Activated naive CD4-positive, alpha-beta T cell (primary cell): ENCODE measurements around the gene PPAN.

ENCODE experiments used
- DNase-seq, 4 experiments: peaks; one replicate each; lab custom pipeline; 2025; lab: John Stamatoyannopoulos, UW

The PPAN gene

DNA sequence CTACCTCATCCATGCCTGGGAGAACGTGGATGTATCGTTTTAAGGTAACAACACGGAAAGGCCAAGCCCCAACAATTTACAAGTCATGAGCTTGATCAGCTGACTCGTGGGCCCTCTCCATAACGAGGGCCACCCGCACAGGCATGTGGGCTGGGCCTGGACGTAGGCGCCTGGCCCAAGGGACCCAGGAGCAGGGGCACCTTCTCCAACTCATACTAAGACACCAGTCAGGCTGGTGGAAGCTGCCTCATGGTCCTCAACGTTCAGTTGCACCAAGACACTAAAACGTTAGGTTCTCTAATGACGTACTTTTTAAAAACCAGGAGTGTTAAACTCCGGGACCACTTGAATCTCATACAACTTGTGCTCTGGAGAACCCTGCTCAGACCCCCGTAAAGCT, 35.3 kb downstream of the PPAN start:
- DNase-seq, result no peak

GRCh38 chr19:10141973-10142372, 35.8 kb downstream of the PPAN start:
- no peak for DNase-seq

DNA sequence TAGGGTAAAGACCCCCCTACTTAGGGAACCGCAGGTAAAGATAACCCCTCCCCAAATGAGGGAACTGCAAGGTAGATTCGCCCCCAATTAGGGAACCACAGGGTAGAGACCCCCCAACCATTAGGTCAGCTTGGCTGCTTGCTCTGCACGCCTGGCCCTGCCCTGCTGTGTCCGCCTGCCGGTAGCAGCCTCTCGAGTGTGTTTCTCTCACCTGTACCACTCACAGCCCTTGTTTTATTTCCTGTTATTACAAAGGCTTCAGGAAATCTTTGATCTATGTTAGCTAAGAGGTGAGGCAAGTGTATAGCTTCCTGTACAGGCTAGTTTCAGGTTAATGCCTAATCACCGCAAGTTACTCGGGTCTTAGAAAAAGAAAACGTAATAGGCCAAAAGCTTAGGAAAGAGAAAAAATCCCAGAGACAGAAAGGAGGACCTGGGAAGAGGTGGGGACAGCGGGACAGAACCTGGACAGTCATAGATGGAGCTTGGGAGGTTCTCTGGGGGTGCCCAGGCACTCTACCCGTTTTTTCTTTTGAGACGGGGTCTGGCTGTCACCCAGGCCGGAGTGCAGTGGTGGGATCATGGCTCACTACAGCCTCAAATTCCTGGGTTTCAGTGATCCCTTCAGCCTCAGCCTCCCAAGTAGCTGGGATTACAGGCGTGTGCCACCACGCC, 36.7 kb downstream of the PPAN start:
- peak in 2 of 4 experiments; percentile 32 to 43 for DNase-seq

GRCh38 chr19:10143681-10144080, 37.5 kb downstream of the PPAN start:
- no peak for DNase-seq

DNA sequence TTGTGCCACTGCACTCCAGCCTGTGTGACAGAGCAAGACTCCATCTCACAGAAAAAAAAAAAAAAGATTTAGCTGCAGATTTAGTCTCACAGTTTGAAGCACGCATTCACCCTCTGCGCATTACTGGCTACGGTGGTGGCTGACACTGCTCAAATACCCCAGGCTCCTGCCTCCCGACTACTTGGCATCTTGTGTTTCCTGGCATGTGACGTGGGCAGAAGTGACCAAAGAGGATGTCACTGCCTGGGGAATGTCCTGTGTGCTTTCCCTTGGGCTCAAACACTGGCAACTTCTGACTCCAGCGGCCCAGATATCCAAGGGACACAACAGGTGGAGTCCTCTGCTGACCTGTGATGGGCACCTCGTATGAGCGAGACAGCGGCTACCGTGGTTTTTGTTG, 38.2 kb downstream of the PPAN start:
- no peak for DNase-seq

GRCh38 chr19:10145031-10145430, 38.9 kb downstream of the PPAN start:
- no peak for DNase-seq

GRCh38 chr19:10146142-10146541, 40.0 kb downstream of the PPAN start:
- DNase-seq, result no peak

DNA sequence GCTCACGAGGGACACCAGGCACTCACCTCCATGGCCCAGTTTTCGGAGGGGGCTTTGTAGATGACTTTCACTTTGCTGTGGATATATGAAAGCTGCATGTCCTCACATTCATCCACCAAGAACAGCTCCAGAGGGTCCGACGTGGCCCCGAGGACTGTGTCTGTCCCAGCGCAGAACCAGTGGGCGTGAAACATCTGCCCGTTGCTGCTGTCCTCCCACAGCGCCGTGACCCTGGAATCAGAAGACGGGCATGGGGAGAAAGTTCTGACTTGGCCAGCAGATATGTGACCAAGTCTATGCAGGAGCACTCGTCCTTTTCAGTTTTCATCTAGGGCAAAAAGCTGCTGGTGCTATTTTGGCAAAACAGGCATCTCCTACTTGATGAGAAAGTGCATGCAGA, 43.3 kb downstream of the PPAN start:
- no peak for DNase-seq

DNA sequence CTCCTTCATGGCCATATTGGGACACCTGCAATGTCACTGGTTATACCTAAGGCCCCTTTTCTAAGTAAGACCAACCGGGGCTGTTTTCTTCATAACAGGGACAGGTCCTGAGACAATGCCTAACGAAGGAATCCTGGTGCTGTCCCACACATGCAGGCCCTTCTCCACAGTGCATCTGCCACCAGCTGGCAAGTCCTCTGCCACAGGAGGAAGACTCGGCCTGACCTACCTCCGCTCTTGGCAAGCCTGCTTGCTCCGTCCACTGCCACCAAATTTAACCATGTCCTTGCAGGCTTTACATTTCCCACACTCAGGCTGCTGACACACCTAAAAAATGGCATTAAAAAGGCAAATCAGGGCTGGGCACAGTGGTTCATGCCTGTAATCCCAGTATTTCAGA, 45.4 kb downstream of the PPAN start:
- no peak for DNase-seq

GRCh38 chr19:10152100-10152499, 45.9 kb downstream of the PPAN start:
- DNase-seq, result no peak

DNA sequence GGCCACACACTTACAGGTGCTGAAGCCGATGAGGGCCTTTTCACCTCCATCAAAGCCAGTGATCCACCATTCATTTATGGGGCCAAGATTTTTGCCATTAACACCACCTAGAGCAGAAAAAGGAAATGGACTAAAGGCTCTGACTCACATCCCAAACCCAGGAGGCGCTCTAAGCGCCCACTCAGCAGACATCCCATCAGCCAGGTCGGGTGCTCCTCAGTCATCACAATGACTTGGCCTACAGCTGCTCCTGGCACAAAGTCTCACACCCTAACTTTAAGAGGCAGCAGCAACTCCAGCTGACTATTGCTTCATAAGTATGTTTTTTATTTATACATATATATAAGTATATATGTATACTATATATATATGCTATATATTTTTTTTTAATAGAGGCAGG, 49.7 kb downstream of the PPAN start:
- no peak for DNase-seq

- DNase-seq, result no peak
These were observed 51.9 kb downstream of the PPAN start for GRCh38 chr19:10158071-10158470.

DNA sequence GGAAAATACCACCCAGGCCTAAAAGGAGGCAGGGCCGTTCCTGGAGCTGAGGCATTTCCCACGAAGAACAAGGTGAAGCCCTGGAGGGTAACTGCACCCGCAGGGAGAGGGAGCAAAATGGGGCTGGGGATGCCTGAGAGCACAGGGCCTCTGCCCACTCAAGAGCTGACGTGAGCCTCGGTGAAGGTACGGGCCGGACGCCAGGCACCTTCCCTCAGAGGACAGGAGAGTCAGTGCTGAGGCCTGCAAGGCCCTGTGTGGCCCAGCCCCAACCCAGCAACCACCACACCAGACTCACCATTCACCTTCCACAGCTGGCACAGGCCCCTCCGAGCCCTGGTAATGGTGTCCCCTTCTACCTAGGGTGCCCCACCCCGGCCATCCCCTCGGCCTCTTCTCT, 52.3 kb downstream of the PPAN start:
- DNase-seq, result no peak

- no peak for DNase-seq
These were observed 53.4 kb downstream of the PPAN start for GRCh38 chr19:10159610-10160009.
